GM12878 (cell line): ENCODE measurements around the gene PPARA. TPM values are rescaled to one million over a fixed set of nuclear protein-coding genes. Genes with fewer than 3 reads are reported as not detected.

Experiments used
- BMI1 ChIP-seq: fragments of 450-650 bp; IDR thresholded peaks from 2 replicates; pipeline ENCODE4 v1.6.1; 2016; ENCODE audit warnings: mild to moderate bottlenecking, moderate library complexity, borderline replicate concordance
- CBX5 ChIP-seq: sonication (generic); IDR thresholded peaks from 2 replicates; pipeline ENCODE4 v1.6.1; 2016; ENCODE audit warnings: low read depth, moderate library complexity, mild to moderate bottlenecking, inconsistent platforms
- ELK1 ChIP-seq: IDR thresholded peaks from 2 replicates; pipeline ENCODE4 v1.6.1; 2012; ENCODE audit warnings: low read depth, low read length, improper control_type of control experiment
- IKZF1 ChIP-seq: fragments of 450-650 bp; conservative IDR thresholded peaks from 2 replicates; pipeline ENCODE4 v1.6.1; 2017; ENCODE audit warnings: antibody characterized with exemption, mild to moderate bottlenecking
- REST ChIP-seq: IDR thresholded peaks from 2 replicates; pipeline ENCODE4 v1.6.1; 2012; ENCODE audit warnings: mild to moderate bottlenecking, low read depth, low read length
- SIX5 ChIP-seq: IDR thresholded peaks from 2 replicates; pipeline ENCODE4 v1.6.1; 2011; ENCODE audit warnings: mild to moderate bottlenecking, low read depth, low read length, moderate library complexity; ENCODE audit not compliant: severe bottlenecking
- USF1 ChIP-seq: IDR thresholded peaks from 2 replicates; pipeline ENCODE4 v1.6.1; 2011; ENCODE audit warnings: borderline replicate concordance, low read depth, mild to moderate bottlenecking, moderate library complexity, mixed read lengths, low read length; ENCODE audit not compliant: insufficient read depth; ENCODE audit errors: extremely low read length
- YY1 ChIP-seq: IDR thresholded peaks from 2 replicates; pipeline ENCODE4 v1.6.1; 2011; ENCODE audit warnings: low read depth, mild to moderate bottlenecking, low read length
- polyA plus RNA-seq, 11 experiments: library from polyadenylated mRNA; depleted of rRNA in 4 of 11; unstranded in 6 of 11; stranded (reverse) in 5 of 11; fragments of >200 nt; fragmentation: Nextera tagmentation in 4 of 11; fragmentation: Illumina TruSeq in 1 of 11; extraction: Ambion mirVana in 4 of 11; extraction: Trizol in 1 of 11; gene quantifications; 1 replicate in 1 of 11; 2 replicates in 10 of 11; pipeline versions ENCODE4 v1.2.1 to v1.2.3, GENCODE V29; 2011 to 2016; ENCODE audit warnings: inconsistent platforms in 2 of 11, missing spikeins in 2 of 11, low read depth in 1 of 11
- total RNA-seq, 4 experiments: library from RNA; depleted of rRNA in 3 of 4; stranded (reverse); fragments of >200 nt in 3 of 4; fragmentation: Illumina TruSeq in 1 of 4; extraction: Trizol in 1 of 4; gene quantifications; 2 replicates each; pipeline versions ENCODE4 v1.2.1 to v1.2.3, GENCODE V29; 2013 to 2021

The PPARA gene
- total and polyA plus RNA-seq, 10 of the 15 experiments (the other 5 are each of a cell fraction or from before 2014, with no cell fraction given): 0.72 to 10.4 (median 4.6) TPM

- TF ChIP-seq USF1: no peak
- no peak for TF ChIP-seq CBX5
- no peak for TF ChIP-seq SIX5
- TF ChIP-seq IKZF1: no peak
- TF ChIP-seq BMI1: no peak
- TF ChIP-seq REST: no peak
- no peak for TF ChIP-seq ELK1
- no peak for TF ChIP-seq YY1
These were observed 40.1 kb upstream of the PPARA start (continued) for GRCh38 chr22:46110215-46110614.
